Esophagus (tissue), 2 donors: ENCODE data around the gene ATXN2. TPM values are rescaled to one million over a fixed set of nuclear protein-coding genes. Genes with fewer than 3 reads are reported as not detected.
"Not testable (repeated sequence)": the region's sequence is repeated elsewhere in the genome, so short reads cannot be mapped to it uniquely, and the experiment has no call there.

Source experiments
- H3K27ac ChIP-seq, 2 donors: one replicate each; pipeline ENCODE4 v1.5.1; 2013; ENCODE audit warnings: low read depth in 2 of 2, mild to moderate bottlenecking in 2 of 2, inconsistent platforms in 1 of 2, low read length in 1 of 2, moderate library complexity in 1 of 2
- H3K27me3 ChIP-seq, 2 donors: one replicate each; pipeline ENCODE4 v1.6.1; 2013; ENCODE audit warnings: low read length in 2 of 2, control low read depth in 1 of 2, mild to moderate bottlenecking in 1 of 2; ENCODE audit not compliant: insufficient read depth in 2 of 2, control insufficient read depth in 1 of 2
- H3K36me3 ChIP-seq, 2 donors: one replicate each; pipeline ENCODE4 v1.6.1; 2013; ENCODE audit warnings: low read length in 1 of 2; ENCODE audit not compliant: control insufficient read depth in 2 of 2, insufficient read depth in 2 of 2
- H3K4me1 ChIP-seq, 2 donors: one replicate each; pipeline ENCODE4 v1.6.1; 2013; ENCODE audit warnings: low read length in 1 of 2; ENCODE audit not compliant: control insufficient read depth in 2 of 2, insufficient read depth in 2 of 2
- H3K4me3 ChIP-seq, 2 donors: one replicate each; pipeline ENCODE4 v1.5.1; 2013; ENCODE audit warnings: low read length in 2 of 2, mild to moderate bottlenecking in 2 of 2, low read depth in 1 of 2, moderate library complexity in 1 of 2
- H3K9me3 ChIP-seq, 2 donors: one replicate each; pipeline ENCODE4 v1.6.1; 2013; ENCODE audit warnings: mild to moderate bottlenecking in 2 of 2, low read depth in 1 of 2, low read length in 1 of 2, moderate library complexity in 1 of 2; ENCODE audit not compliant: control insufficient read depth in 2 of 2, insufficient read depth in 1 of 2
- WGBS, 2 donors: extraction: QIAGEN DNeasy Blood & Tissue Kit; methylation state at CpG; one replicate each; pipeline ENCODE4 v1.1.7; 2013; 5-methylcytosine and 5-hydroxymethylcytosine counted together
- polyA plus RNA-seq, 2 donors: library from polyadenylated mRNA; stranded (reverse); fragments of 200-250 nt; gene quantifications; one replicate each; pipeline ENCODE4 v1.2.3, GENCODE V29; 2013
- donor health status: healthy with polysubstance abuse.
- donor health status: Bipolar disorder and iron deficiency.

Gene ATXN2
- polyA plus RNA-seq, 2 donors, result 10.0 to 18.0 TPM

- Histone ChIP-seq H3K36me3 (peaks cover 11 to 12% of the 10 kb centered on the region in 2 donors), H3K27ac (no peak overlapping the region), H3K9me3 (no peaks in the 10 kb centered on the region), H3K4me3 (no peak overlapping the region), H3K4me1 (no peaks in the 10 kb centered on the region), H3K27me3 (no peaks in the 10 kb centered on the region)
- 94 to 97% methylated on average over 2 of the region's 2 CpGs for WGBS, 2 donors
Observed at GRCh38 chr12:111521801-111522200, 77.3 kb downstream of the ATXN2 start.

- Histone ChIP-seq H3K27ac (no peak overlapping the region), H3K36me3 (peaks cover 11 to 13% of the 10 kb centered on the region in 2 donors), H3K4me1 (no peaks in the 10 kb centered on the region), H3K27me3 (no peaks in the 10 kb centered on the region), H3K9me3 (no peaks in the 10 kb centered on the region), H3K4me3 (no peak overlapping the region)
- 78 to 80% methylated on average over 2 of the region's 2 CpGs for WGBS, 2 donors
Observed at GRCh38 chr12:111519937-111520336, 79.2 kb downstream of the ATXN2 start.

GRCh38 chr12:111519083-111519482, 80.0 kb downstream of the ATXN2 start:
- Histone ChIP-seq H3K27me3 (no peaks in the 10 kb centered on the region), H3K27ac (no peak overlapping the region), H3K4me1 (no peaks in the 10 kb centered on the region), H3K9me3 (no peaks in the 10 kb centered on the region), H3K36me3 (peaks cover 11 to 13% of the 10 kb centered on the region in 2 donors), H3K4me3 (no peak overlapping the region)

GRCh38 chr12:111507719-111508118, 91.4 kb downstream of the ATXN2 start:
- H3K36me3 ChIP-seq, H3K9me3 ChIP-seq, H3K27ac ChIP-seq, H3K27me3 ChIP-seq, H3K4me1 ChIP-seq, H3K4me3 ChIP-seq: not testable (repeated sequence)
- 88 to 90% methylated on average over 4 to 5 of the region's 6 CpGs for WGBS, 2 donors

- not testable (repeated sequence) for H3K4me3 ChIP-seq, H3K4me1 ChIP-seq, H3K27ac ChIP-seq, H3K36me3 ChIP-seq, H3K27me3 ChIP-seq, H3K9me3 ChIP-seq
- 98% methylated on average over 14 to 31 of the region's 31 CpGs for WGBS, 2 donors
Observed at GRCh38 chr12:111507258-111507657, 91.9 kb downstream of the ATXN2 start.

GRCh38 chr12:111506260-111506659, 92.9 kb downstream of the ATXN2 start:
- Histone ChIP-seq H3K27me3 (no peaks in the 10 kb centered on the region), H3K36me3 (no peaks in the 10 kb centered on the region)

GRCh38 chr12:111505601-111506036, 93.5 kb downstream of the ATXN2 start:
- H3K4me3 ChIP-seq, result no peak overlapping the region
- no peaks in the 10 kb centered on the region for H3K36me3 ChIP-seq
- H3K27ac ChIP-seq, result no peak overlapping the region
- H3K9me3 ChIP-seq, result no peaks in the 10 kb centered on the region
- 67 to 75% methylated on average over 1 of the region's 1 CpG for WGBS, 2 donors
- no peaks in the 10 kb centered on the region for H3K27me3 ChIP-seq
- H3K4me1 ChIP-seq, result no peaks in the 10 kb centered on the region

More at GRCh38 chr12:111506260-111506659, 92.9 kb downstream of the ATXN2 start:
- Histone ChIP-seq H3K27ac (no peak overlapping the region), H3K9me3 (no peaks in the 10 kb centered on the region), H3K4me3 (no peak overlapping the region), H3K4me1 (no peaks in the 10 kb centered on the region)
- WGBS, 2 donors, result 84 to 89% methylated on average over 2 of the region's 2 CpGs

GRCh38 chr12:111503116-111503515, 96.0 kb downstream of the ATXN2 start:
- H3K4me3 ChIP-seq, result no peak overlapping the region
- no peaks in the 10 kb centered on the region for H3K27me3 ChIP-seq
- H3K4me1 ChIP-seq, result no peaks in the 10 kb centered on the region
- H3K9me3 ChIP-seq, result no peaks in the 10 kb centered on the region
- 97% methylated on average over 1 of the region's 1 CpG for WGBS, 2 donors
- H3K36me3 ChIP-seq, result no peaks in the 10 kb centered on the region
- H3K27ac ChIP-seq, result no peak overlapping the region

GRCh38 chr12:111494676-111495075, 104.4 kb downstream of the ATXN2 start:
- Histone ChIP-seq H3K36me3 (peaks cover 0 to 10% of the 10 kb centered on the region in 2 donors), H3K4me3 (no peak overlapping the region)
- 93 to 96% methylated on average over 4 of the region's 4 CpGs for WGBS, 2 donors

GRCh38 chr12:111492979-111493378, 106.1 kb downstream of the ATXN2 start:
- 43 to 58% methylated on average over 7 of the region's 7 CpGs for WGBS, 2 donors
- H3K9me3 ChIP-seq, H3K27me3 ChIP-seq, H3K4me3 ChIP-seq, H3K27ac ChIP-seq, H3K4me1 ChIP-seq: not testable (repeated sequence)
- peaks cover 0 to 10% of the 10 kb centered on the region in 2 donors for H3K36me3 ChIP-seq

More at GRCh38 chr12:111494676-111495075, 104.4 kb downstream of the ATXN2 start:
- H3K27ac ChIP-seq, result no peak overlapping the region
- H3K4me1 ChIP-seq, result no peaks in the 10 kb centered on the region
- no peaks in the 10 kb centered on the region for H3K9me3 ChIP-seq
- no peaks in the 10 kb centered on the region for H3K27me3 ChIP-seq
